CD4-positive, alpha-beta T cell treated with Interleukin-6 at 100 ng/mL for 8 hours (primary cell): ENCODE data around the gene CCDC159.

ENCODE experiments used
- DNase-seq: peaks from one replicate; pipeline ENCODE4 v3.0.0-alpha.2; 2020; ENCODE audit warnings: mixed read lengths, low spot score

CCDC159 gene

GRCh38 chr19:11390933-11391680 lies 44.8 kb downstream of the CCDC159 start:
- no peak for DNase-seq

DNA sequence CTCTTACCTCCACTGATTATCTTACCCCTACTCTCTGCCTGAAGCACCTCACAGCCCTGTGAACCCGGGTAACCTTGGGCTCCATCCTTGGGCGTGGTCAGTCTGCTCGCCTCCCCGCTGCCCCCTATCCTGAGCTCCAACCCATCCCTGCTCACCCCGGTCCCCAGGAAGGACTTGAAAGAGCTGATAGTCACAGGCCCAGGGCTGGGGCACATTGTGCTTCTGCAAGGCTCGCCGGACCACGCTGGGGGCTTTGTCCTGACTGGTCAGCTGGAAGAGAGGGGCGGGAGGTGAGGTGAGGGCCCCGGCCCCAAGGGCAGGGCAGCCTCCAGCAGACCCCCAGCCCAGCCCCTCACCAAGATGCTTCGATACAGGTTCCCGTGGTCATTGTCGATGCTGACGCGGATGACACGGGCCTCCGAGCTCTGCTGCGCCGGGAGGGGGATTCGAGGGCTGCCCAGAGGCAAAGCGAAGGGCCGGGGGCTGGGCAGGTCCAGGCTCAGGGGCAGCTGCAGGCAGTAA lies 50.8 kb downstream of the CCDC159 start:
- no peak for DNase-seq

DNA sequence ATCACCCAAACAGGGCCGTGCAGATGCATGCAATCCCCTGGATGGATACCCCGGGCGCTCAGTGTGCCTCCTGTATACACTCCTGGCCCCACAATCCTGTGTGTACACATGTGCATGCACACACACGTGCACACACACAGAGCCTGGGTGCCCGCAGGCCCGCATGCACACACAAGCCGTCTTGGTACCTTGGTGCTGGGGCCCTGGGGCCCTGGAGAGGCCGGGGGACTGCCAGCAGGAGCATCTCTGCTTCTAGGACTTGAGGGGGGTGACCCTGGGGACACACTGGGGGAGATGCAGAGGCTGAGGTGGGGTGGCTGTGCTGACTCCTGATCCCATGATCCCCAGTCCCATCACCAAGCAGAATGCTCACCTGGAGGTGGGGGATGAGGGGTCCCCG lies 53.3 kb downstream of the CCDC159 start:
- DNase-seq: no peak

DNA sequence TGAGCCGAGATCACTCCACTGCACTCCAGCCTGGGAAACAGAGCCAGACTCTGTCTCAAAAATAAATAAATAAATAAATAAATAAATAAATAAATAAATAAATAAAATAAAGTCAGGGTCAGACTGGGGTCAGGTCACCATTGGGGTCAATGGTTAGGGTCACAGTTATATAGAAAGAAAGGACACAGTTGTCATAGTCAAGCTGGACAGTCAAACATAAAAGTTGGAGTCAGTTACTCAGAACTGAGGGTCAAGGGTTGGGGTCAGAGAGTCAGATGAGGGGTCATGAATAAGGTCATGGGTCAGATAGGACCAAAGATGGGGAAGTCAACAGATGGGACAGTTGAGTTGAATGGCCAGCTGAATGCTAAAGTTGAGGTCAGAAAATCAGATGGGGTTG lies 54.5 kb downstream of the CCDC159 start:
- DNase-seq: no peak

DNA sequence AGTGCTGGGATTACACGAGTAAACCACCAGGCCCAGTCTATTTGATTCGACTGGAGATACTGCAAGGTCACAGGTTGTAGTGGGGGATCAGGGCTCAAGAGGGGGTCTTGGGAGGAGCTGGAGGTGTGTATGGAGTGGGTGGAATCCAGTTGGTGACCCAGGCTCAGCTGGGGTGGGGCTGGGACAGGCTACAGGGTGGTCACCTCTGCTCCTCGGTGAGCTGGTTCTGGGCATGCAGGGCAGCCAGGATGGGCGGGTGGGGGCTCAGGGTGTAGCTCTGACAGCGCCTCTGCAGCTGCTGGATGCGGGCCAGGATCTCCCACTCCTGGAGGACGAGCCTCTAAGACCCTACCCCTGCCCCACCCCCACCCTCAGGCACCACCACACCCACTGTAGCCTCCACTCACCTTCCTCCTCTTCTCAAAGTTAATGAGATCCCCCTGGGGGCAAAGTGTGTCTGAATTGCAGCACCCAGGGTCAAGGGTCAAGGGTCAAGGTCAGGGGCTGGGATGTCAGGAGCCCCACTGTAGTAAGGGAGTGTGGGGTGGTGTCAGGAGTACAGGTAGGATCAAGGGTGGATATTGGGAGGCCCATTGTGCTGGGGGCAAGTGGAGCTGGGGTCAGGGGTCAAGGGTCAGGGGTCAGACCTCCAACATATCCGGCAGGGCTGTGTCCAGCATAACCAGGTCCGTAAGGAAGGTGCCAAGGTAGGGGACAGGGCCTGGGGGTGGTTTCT lies 55.7 kb downstream of the CCDC159 start:
- DNase-seq: no peak
